AML-193 (cell line): Measurements from ENCODE around the gene C10orf67.
"Not testable (repeated sequence)": the region's sequence is repeated elsewhere in the genome, so short reads cannot be mapped to it uniquely, and the experiment has no call there.

Experiments
- DNase-seq, 2 experiments: peaks; one replicate each; lab custom pipeline; 2025; lab: John Stamatoyannopoulos, UW

The C10orf67 gene

DNA sequence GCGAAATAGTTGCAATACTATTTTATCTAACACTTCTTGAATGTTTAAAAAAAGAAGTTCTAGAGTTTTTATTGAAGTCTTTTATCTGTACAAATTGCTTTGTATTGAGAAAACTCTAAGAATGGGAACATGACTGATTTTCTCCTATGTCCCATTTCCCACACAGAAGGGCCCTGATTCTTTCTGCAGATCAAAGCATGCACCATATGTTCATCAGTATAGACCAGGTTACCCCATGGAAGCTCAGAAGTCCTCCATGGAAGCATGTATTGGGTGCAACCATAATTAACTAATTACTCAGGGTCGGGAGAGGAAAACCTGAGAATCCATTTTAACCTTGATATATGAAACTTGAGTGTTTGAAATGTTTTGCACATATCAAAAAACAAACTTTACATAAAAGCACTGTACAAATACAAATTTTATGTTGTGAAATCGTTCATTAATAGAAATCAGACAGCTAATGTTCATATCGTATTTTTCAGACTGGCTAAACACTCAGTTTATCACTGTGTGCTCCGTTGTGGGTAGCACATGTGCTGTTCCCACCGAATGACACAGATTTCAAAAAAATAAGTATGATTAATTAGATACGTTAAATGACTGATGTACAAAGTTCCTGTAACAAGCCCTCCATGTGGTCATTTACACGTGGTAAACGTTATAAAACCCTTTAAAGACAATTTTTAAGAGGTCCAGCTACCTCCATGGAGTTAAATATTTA is 81.0 kb downstream of the C10orf67 start:
- DNase-seq: no peak

DNA sequence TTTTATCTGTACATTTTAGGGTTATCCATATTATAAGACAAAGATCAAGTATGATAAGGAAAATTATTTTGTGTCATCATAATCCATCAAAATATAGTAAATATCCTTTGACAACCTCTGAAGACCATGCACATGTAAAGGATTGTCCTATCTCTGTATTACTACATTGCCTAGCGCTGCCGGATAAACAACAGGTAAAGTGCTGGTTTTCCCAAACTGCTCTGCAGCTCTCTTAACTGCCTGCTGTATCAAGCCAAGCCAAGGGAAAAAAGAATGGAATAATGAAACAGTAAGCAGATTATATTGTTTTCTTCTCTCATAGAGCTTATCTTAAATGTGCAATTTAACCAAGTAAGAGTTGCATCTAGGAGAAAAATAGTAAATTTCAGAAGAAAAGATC is 81.7 kb downstream of the C10orf67 start:
- DNase-seq: no peak

DNA sequence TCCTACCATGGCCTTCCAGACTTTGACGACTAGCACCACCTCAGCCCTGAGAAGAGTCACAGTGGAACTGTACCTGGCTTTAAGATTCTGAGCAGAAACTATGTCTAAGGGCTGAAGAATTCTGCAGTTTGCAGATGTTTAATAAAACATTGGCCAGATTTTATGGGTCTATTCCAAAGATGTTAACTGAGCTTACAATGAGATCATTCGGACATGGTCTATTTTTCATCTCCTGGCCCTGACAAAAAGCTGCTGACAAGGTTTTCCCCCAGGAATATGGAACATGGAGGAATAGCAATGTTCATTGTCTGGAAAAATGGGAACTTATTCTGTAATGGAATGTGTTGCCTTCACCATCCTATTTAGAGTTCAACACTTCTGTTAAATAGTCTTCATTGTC is 86.1 kb downstream of the C10orf67 start:
- no peak for DNase-seq

DNA sequence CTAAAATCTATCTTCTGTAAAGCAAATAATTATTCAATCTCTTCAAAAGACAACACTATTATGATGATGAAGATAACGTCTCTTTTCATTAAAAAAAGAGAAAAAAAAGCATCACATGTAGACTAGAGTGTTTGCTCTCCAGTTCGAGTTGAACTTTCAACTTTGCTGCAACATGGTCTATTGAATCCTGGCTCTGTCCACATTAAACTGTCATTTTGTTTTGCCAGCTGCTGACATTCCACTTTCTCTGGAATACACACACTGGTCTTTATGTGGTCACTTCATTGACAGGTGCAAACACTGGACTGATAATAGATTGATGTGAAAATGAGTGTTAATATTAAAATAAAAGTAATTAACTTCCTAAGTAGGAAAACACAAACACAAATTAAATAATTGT is 90.8 kb downstream of the C10orf67 start:
- DNase-seq: no peak

DNA sequence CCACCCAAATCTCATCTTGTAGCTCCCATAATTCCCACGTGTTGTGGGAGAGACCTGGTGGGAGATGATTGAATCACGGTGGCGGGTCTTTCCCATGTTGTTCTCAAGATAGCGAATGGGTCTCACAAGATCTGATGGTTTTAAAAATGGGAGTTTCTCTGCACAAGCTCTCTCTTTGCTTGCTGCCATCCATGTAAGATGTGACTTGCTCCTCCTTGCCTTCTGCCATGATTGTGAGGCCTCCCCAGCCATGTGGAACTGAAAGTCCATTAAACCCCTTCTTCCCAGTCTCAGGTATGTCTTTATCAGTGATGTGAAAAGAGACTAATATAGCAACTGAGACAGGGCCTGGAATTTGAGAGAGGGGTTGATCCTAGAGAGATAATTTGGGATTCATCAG is 91.7 kb downstream of the C10orf67 start:
- DNase-seq: not testable (repeated sequence)

DNA sequence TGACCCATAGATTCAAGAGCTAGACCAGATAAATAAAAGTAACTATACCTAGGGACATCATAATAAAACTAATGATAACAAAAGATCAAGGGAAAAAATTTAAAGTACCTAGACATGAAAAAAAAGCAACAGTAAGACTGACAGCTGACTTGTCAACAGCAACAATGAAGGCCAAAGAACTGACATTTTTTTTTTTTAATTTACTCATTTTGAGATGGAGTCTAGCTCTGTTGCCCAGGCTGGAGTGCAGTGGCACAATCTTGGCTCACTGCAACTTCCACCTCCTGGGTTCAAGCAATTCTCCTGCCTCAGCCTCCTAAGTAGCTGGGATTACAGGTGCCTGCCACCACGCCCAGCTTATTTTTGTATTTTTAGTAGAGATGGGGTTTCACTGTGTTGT is 102.8 kb downstream of the C10orf67 start:
- DNase-seq: not testable (repeated sequence)

DNA sequence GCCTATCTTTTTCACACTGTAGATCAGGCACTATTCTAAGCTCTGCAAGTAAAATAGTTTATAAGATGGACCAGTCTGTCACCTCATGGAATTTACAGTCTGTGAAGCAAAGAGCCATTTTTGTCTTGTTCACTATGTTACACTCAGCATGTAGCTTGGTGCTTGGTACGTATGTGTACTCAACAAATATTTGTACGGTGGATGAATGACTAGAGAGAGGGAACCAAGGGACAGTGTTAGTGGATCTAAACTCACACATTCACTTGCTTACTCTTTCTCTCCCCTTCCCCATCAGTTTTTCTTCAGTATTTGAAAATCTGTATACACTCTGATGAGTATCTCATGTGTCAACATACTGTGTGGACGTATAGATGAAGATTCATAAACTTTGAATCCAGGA is 106.6 kb downstream of the C10orf67 start:
- DNase-seq: no peak

DNA sequence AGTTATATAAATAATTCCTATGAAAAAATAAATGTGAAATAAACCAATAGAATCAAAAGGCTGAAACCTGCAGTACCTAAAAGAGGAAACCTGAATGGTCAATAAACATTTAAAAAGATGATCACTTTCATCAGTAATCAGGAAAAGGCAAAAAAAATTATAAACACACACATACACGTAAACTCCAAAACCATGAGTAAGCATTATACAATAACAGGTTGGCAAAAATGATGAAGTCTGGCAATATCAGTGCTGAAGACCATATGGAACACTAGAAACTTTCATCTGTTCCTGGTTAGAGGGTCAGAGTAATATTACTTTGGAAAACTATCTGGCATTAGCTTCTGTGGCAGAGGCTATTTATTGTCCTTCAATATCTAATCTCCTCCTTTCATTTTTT is 114.0 kb downstream of the C10orf67 start:
- no peak for DNase-seq

DNA sequence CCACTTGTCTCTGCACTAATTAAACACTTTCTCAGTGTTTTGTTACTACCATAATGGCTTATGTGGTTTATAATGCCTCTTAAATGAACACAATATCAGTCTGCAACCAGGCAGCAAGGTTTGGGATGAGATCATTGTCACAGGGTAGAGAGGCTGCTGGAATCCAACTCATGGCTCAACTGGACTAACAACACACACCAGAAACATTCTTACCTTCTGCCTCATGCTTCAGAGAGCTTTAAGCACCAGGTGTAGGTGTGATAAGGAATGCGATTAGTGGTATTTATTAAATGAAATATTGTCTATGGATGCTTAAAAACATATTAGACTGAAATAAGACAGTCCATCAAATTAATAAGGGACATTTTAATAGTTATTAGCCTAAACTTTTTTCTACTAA is 127.1 kb downstream of the C10orf67 start:
- no peak for DNase-seq

DNA sequence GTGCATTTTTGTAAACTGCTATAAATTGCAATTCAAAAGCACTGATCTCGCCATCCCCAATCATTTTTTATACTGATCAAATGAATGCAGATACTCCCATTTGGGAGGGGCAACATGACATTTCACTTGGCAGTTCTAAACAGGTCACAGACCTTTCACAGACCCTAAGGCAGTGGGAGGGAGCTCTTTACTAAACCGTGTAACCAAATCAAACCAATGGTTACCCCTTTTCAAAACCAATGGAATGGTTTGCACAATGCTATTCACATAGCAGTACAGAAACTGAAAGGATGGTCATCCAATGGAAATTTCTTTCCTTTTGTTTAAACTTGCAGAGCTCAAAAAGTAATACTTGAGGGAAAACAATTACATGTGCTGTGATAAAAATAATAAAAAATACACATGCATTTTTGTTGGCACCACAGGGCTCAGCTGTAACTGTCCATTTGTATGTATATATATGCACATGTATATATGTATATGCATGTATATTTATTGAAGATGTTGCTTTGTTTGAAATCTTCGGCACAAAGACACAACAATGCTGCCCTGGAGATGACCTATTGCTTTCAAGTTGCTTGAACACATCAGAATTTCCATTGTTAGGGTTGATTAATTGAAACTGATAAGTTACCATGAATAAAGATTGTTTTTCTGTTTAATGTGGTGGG is 138.5 kb downstream of the C10orf67 start:
- DNase-seq: no peak

DNA sequence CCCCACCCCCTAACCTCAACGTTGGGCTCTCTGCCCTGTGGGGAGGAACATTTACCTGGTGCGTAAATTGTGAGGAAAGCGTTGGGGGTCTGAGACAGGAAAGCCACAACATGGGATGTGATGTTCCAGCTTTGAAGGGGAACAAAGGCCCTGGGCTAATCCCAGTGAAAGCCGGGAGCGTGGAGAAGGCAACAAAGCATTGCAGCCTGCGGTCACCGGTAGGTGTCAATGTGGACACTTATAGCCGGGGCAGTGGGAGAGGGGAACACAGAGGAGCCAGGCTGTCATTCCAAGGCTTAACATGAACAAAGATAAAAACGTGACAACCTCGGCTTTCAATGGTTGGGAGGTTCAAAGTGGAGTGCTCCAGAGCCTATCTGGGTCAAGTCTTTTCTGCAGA is 139.8 kb downstream of the C10orf67 start:
- no peak for DNase-seq

DNA sequence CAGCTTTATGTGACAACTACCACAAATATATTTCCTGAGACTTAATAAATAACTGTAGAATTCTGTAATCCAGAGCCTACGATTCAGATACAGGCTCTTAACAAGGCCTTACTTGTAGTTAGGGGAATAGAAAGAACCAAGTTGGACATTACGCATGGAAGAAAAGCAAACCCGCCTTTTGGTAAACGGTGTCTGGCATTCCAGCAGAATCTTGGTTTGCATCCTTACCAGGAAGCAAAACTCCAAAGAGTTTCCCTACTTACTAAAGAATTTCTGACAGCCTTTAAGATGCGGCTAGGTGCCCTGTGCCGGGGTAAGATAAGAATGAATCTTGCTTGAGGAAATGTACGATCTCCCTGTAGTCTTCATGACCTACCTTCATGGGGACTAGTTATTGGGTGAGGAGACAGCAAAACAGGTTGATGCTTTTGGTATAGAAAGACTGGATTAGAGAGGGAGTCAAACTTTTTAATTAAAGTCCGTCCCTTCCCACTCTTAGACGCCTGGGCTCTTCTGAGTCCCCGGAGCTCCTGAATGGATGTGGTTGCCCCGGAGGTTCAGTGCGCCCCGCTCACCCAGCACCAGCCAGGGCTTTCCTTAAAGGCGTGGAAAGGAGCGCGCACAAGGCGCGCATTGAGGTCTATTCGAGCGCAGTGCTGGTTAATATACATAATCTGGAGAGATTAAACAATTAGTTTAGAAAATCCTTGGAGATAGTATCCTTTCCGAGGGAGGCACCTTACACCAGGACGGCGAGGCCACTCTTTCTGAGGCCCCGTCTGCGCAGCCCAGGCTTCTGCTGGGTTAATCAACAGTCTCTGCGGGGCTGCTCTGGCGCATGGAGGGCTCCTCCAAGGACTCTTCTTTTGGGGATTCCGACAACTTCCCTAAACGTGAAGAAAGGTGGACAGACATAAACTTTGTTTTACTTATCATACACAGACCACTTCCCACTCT is 140.9 kb downstream of the C10orf67 start:
- DNase-seq: no peak

DNA sequence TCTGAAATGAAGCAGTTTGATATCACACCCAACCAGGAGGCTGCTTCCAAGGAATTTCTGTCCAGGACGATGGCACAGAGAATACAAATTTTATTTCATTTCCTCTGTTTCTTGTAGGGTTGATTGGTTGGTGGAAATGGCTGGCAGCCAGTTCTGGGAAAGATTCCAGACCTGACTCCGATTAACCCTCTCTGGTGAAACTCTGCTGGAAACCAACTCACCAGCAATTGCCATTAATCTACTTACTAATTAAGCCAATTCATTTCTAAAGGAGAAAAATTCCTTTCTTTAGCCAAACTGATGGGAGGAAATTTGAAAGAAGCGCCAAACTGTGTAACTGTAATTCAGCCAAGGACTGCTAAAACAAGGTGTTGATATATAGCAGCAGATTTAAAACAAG is 141.8 kb downstream of the C10orf67 start:
- DNase-seq: no peak

DNA sequence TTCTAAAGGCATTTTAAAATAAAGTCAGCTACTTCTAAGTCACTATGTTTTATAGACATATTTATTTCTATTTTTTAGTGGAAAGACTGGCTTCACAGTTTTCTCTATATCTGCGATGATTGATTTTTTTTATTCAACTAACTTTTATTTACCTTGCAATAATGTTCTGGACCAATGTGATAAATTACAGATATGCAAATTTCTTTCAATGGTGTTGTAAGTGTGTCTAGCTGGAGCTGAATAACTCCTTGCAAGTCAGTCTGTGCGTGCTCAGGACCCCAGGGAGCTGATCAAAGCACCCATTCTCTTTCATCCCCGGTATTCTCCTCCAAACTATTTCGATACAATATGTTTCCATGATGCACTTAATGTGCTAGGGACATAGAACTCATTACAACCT is 142.8 kb downstream of the C10orf67 start:
- DNase-seq: no peak

DNA sequence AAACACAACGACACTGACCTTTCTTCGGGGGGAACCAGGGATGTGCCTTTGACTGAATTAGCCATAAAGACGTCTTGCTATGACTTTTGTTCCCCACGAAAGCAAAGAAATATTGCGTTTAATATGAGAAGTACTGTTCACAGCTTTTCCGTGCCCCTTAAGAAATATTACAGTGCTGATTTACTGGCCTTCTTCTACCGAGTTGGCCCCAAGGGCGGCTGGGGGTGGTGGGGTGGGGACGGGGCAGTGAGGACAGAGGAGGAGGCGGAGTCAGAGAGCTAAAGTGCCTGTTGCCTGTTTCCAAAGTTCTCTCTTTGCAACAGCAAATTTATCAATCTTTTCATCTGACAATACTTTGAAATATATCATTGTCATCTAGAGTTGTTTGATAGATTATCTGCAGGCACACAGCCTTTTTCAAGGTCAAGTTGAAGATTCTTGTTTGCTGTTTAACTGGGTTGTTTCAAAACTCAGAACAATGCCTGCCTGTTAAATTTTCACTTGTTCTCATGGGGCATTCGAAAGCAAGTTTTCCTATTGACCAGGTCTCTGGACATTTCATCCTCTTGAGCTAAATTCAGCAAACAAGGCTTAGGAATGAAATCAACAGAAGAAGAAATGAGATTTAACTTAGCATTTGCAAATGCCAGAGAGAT is 143.5 kb downstream of the C10orf67 start:
- DNase-seq: no peak

DNA sequence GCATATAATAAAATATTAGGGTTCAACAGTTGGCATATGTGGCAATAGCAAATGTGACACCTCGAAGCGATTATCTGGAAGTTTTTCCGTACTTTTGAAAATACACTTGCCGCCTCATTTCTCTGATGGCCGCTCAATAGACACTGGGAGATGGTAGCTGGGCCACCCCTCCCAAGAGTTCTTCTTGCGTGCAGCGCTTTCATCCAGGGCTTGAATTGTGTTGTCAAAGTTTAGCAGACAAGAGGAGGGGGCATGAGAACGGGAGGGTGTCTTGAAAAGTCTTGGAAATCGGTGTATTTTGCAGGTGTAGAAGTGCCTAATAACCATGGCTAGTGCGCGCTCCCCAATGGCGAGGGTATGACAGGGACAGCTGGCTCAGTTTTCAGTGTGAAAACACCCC is 144.0 kb downstream of the C10orf67 start:
- DNase-seq: no peak

DNA sequence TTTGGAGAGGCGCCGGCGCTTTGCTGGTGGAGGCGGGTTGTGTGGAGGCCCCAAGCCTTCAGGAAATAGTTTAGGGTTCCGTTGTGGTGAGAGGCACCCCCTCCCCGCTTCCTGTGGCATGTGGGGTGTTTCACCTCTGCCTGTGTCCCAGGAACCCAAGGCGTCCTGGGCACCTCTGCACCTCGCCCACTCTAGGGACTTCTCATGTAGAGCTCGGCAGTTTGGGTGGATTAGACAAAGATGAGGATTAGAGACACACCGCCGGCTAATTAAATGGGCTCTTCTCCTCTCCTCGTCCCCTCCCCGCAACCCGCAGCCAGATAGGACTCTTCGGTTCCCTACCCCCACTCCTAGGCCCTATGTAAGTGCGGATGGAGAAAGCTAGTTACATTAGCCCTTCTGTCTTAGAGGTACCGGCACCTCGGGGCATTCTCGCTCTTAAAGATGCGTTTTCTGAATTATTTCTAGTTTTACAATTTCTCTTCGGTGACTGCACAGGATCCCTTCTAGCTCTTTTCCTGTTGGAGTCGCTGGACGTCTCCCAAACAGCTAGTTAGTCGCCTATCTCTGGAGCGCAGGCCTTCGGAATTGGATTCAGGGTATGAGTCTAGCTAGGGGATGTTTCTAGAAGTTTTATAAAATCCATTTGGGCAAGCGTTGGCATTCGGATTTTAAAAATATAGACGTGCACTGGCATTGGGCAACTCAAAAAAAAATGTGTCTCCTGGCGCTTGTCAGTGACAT is 144.7 kb downstream of the C10orf67 start:
- no peak for DNase-seq

DNA sequence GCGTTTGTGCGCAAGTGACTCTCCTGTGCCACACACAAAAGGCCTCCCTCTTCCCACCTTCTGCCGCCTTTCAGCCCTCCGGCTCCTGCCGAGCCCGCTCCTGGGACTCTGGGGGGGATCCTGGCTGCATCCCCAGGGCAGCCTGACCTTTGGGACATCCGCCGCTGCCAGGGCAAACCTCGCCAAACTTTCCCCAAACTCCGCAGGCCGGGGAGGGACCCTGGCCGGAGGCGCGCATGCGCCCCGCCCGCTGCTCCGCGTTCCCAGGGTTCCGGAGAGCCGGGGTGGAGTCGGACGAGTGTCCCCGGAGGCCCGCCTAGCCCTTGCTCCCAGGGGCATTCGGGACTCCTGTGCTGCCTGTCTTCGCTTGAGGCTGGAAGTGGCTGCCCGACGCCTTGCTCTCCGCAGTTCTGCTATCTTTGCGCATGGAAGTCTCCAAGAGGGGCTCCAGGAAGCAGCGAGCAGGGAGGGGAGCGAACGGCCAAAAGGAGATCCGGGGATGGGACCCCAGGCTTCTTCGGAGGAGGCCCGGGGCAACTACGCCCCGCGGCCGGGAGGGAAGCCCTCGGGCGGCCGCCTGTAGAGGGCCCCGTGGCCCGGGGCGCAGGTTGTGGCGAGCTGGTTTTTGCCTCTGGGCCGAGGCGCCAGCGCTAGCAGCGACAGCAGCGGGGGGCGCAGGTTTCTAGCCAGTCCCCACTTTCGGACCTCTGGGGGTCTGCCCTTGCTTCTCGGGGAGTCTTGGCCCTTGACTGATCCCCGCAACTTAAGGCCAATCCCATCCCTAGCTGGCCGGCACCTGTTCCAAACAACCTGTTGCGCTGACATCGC is 145.4 kb downstream of the C10orf67 start:
- no peak for DNase-seq

DNA sequence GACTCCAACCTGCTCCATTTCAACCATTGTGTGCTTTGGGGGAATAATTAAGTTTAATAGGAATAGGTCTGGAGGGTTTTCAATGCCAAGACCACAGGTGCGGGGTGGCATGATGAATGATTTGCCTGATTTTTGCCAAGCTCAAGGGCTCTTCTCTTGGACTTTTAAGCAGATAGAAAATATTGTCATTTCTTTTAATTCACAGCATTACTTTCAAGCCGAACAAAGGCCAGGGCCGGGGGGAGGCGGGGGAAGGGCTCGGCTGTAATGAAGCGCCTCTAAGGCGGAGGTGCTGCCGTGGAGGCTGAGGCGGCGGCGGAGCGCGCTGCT is 146.0 kb downstream of the C10orf67 start:
- no peak for DNase-seq

DNA sequence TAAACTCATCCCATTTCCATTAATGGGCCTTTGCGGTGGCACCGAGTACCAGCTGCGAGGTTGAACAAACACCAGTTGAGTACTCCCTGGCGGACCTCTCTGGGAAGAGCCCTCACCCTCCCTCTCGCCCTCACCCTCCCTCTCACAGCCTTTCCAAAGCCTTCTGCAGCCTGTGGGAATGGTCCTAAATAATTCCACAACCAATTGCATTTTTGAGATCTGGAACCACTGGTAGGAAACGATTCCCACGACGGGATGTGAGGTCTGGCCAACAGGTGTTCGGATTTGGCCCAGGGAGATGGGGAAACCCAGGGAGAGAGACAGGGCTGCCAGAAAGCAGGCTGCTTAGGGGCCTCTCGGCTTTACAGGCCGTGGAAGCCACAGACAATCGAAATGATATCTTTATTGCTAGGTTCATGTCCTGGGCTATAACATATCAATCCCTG is 147.2 kb downstream of the C10orf67 start:
- DNase-seq: no peak

DNA sequence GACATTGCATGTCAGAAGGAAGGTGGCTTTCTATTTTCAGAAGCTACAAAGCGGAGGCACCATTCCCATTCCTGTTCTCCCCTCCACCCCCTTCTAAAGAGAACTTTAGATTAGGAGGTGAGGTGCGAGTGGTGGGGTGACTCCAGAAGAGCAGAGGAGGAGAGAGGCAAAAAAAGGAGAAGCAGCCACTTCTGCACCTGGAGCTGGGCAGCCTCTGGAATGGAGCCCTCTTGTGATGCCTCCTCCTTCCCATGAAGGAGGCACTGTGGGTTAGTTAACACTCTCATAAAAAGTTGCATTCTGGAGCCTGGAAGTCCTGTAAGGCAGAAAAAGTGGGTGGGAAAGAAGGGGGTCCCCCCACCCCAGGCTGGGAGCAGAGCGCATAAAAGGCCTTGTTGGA is 147.7 kb downstream of the C10orf67 start:
- no peak for DNase-seq
